Hepatocyte (in vitro differentiated cells): ENCODE results near the gene ZBTB43.

Source experiments
- EZH2phosphoT487 ChIP-seq: fragments of 200-600 bp; sonication (generic); IDR thresholded peaks from one replicate; pipeline ENCODE4 v1.6.1; 2018; ENCODE audit warnings: antibody characterized with exemption, mild to moderate bottlenecking, low read depth, moderate library complexity; ENCODE audit not compliant: unreplicated experiment, severe bottlenecking
- TF ChIP-seq, protein P1 (sequence below): fragments of 200-600 bp; sonication (generic); IDR thresholded peaks from 2 replicates; pipeline ENCODE4 v1.5.1; 2016; ENCODE audit warnings: antibody characterized with exemption, mild to moderate bottlenecking; ENCODE audit not compliant: poor library complexity

DNA sequence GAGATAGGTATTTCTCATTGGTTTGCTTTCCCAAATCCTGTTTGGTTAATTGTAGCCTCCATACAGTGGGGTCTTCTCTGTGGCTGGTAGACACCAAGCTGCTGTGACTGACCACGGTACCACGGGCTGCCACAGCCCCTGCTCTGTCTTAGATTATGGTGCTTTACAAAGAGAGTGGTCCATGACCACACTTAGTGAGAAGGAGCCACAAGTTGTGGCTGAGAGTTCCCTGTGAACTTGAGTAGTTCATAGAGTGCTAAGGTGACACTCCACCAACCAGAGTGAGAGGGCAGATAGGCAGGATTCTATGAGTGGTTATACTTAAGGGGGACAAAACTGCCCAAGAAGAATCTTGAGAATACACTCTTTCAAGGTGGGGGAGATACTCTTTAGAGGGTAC lies 29.8 kb downstream of the ZBTB43 start:
- TF ChIP-seq, protein P1, sequence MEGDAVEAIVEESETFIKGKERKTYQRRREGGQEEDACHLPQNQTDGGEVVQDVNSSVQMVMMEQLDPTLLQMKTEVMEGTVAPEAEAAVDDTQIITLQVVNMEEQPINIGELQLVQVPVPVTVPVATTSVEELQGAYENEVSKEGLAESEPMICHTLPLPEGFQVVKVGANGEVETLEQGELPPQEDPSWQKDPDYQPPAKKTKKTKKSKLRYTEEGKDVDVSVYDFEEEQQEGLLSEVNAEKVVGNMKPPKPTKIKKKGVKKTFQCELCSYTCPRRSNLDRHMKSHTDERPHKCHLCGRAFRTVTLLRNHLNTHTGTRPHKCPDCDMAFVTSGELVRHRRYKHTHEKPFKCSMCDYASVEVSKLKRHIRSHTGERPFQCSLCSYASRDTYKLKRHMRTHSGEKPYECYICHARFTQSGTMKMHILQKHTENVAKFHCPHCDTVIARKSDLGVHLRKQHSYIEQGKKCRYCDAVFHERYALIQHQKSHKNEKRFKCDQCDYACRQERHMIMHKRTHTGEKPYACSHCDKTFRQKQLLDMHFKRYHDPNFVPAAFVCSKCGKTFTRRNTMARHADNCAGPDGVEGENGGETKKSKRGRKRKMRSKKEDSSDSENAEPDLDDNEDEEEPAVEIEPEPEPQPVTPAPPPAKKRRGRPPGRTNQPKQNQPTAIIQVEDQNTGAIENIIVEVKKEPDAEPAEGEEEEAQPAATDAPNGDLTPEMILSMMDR: no peak
- no peak for TF ChIP-seq EZH2phosphoT487
